NT2/D1 (cell line): ENCODE results near the gene TMEM14B.

Experiments
- DNase-seq: peaks from one replicate; pipeline ENCODE4 v3.0.0-alpha.2; 2011; ENCODE audit warnings: low read depth, low spot score
- H3K27me3 ChIP-seq: 2 replicates; pipeline ENCODE4 v1.6.0; 2011; ENCODE audit warnings: mild to moderate bottlenecking; ENCODE audit not compliant: insufficient read length, insufficient read depth
- H3K36me3 ChIP-seq: 2 replicates; pipeline ENCODE4 v1.6.1; 2011; ENCODE audit warnings: mild to moderate bottlenecking, low read length, mixed read lengths; ENCODE audit not compliant: insufficient read depth, insufficient read length
- H3K4me1 ChIP-seq: 2 replicates; pipeline ENCODE4 v1.5.1; 2011; ENCODE audit not compliant: insufficient read depth, insufficient read length
- H3K4me3 ChIP-seq: 2 replicates; pipeline ENCODE4 v1.5.1; 2011; ENCODE audit warnings: low read depth; ENCODE audit not compliant: insufficient read length
- H3K9ac ChIP-seq: 2 replicates; pipeline ENCODE4 v1.6.0; 2011; ENCODE audit warnings: low read depth; ENCODE audit not compliant: insufficient read length
- H3K9me3 ChIP-seq: 2 replicates; pipeline ENCODE4 v1.5.1; 2011; ENCODE audit warnings: mild to moderate bottlenecking, low read length; ENCODE audit not compliant: insufficient read depth
- SUZ12 ChIP-seq: IDR thresholded peaks from 2 replicates; pipeline ENCODE4 v1.6.1; 2011; ENCODE audit not compliant: insufficient read length, insufficient read depth; ENCODE audit errors: extremely low read depth
- YY1 ChIP-seq: IDR thresholded peaks from 2 replicates; pipeline ENCODE4 v1.6.1; 2011; ENCODE audit not compliant: insufficient read length, insufficient read depth
- ZNF274 ChIP-seq: IDR thresholded peaks from 2 replicates; pipeline ENCODE4 v1.6.1; 2011; ENCODE audit warnings: mild to moderate bottlenecking, low read depth, low read length

The TMEM14B gene

DNA sequence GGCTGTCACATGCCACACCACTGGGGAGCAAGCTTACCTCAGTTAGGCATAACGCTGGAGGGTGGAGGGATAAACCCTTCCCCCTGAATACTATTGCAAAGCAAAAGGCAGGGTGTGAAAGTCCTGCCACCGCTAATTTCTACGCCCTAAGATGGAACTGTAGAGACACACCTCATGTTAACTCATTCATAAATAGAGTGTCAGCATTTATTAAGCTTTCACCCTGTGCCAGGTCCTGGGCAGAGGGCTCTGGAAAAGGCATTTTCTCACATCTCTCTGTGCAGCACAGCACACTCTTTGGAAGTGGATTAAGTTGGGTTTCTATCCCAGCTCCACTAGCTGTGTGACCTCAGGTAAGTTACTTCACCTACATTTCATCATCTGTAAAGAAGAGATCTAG is 21.8 kb downstream of the TMEM14B start:
- no peak for TF ChIP-seq ZNF274
- no peak for TF ChIP-seq YY1
- no peak for TF ChIP-seq SUZ12
- peaks cover 26% of the 10 kb centered on the region for H3K36me3 ChIP-seq
- no peak for DNase-seq

DNA sequence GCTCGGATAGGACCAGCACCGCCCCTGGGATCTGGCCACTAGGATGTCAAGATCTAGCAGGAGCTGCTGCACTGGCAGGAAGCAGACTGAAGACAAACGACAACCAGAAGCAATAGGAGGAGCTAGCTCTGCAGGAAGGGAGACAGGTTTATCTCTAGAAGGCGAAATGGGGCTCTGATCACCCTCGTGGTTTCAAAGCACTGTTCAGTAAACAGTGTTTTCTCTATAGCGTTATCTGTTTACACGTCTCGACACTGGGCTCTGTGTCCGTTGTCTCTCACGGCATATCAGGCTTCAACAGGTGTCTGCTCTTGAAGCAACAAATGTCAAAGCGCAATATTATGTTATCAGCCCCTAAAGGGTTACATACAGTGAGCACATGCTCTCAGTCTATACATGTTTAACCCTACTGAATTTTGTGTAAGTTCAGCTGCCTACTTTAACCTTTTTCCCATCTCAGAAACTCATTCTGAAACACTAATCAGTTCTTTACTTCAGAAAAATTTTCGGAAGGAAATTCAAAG is 23.8 kb downstream of the TMEM14B start:
- H3K4me3 ChIP-seq = no peak overlapping the region
- no peak overlapping the region for H3K9ac ChIP-seq

More for the DNA sequence above, 21.8 kb downstream of the TMEM14B start:
- Histone ChIP-seq H3K9ac (no peak overlapping the region), H3K4me1 (no peaks in the 10 kb centered on the region), H3K4me3 (no peak overlapping the region), H3K9me3 (no peaks in the 10 kb centered on the region), H3K27me3 (no peaks in the 10 kb centered on the region)

DNA sequence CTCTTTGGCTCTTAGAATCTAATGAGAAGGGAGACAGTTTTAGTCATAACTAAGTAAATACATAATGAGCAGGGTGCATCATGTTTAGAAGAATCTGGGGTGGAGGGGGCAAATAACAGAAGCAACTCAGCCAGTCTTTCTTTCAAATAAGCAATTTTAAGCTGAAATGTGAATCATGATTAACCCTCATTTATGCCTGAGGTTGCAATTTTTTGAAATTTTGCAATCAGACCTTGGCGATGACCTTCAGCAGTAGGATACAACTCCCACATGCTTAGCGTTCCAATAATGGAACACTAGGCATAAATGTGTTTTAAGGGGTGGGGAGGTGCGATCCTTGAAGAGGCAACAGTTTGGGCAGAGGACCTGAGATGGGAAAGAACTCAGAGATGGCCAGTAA is 30.6 kb downstream of the TMEM14B start:
- Histone ChIP-seq H3K9me3 (no peaks in the 10 kb centered on the region), H3K36me3 (peaks cover 16% of the 10 kb centered on the region), H3K9ac (no peak overlapping the region), H3K4me3 (no peak overlapping the region), H3K27me3 (no peaks in the 10 kb centered on the region), H3K4me1 (no peaks in the 10 kb centered on the region)
- no peak for TF ChIP-seq YY1
- DNase-seq = no peak

More for the DNA sequence above, 23.8 kb downstream of the TMEM14B start:
- Histone ChIP-seq H3K36me3 (peaks cover 31% of the 10 kb centered on the region), H3K27me3 (no peaks in the 10 kb centered on the region), H3K9me3 (no peaks in the 10 kb centered on the region), H3K4me1 (no peaks in the 10 kb centered on the region)
- no peak for DNase-seq
- TF ChIP-seq SUZ12 (no peak), YY1 (no peak), ZNF274 (no peak)

DNA sequence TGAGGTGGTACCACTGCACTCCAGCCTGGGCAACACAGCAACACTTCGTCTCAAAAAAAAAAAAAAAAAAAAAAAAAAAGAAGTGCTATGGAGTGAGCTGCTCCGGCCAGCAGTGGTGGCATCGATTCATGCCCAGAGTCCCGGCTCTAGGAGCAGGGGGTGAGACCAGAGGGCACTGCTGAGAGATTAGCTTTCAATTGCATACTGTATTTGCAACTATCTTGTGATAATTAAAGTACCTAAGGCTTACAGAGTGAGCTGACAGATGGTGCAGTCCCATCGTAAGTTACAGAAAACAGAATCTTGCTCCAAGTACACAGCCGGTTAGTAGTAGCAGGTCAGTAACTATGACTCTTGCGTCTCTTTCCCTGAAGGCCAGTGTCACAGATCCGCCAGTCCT is 31.5 kb downstream of the TMEM14B start:
- no peak for DNase-seq
- Histone ChIP-seq H3K9ac (no peak overlapping the region), H3K27me3 (no peaks in the 10 kb centered on the region), H3K4me3 (no peak overlapping the region), H3K4me1 (no peaks in the 10 kb centered on the region), H3K9me3 (no peaks in the 10 kb centered on the region), H3K36me3 (peaks cover 16% of the 10 kb centered on the region)
- TF ChIP-seq YY1 (no peak), ZNF274 (no peak), SUZ12 (no peak)

DNA sequence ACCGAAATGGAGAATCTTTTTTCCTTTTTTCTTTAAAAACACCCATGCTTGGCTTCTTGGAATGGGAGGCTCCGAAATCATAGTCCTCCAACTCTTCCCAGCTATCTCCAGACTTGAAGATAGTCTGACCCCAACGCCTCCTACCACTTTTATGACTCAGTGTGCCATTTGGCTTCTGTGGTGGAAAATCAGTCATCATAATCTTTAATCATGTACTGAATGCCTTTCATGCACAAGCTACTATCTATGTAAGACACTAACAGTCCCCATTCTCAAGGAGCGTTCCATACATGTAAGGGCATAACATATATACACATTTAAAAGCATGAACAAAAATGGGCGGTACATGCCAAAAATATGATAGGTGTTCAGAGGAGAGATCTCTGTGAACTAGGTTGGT is 44.1 kb downstream of the TMEM14B start:
- no peaks in the 10 kb centered on the region for H3K9me3 ChIP-seq

DNA sequence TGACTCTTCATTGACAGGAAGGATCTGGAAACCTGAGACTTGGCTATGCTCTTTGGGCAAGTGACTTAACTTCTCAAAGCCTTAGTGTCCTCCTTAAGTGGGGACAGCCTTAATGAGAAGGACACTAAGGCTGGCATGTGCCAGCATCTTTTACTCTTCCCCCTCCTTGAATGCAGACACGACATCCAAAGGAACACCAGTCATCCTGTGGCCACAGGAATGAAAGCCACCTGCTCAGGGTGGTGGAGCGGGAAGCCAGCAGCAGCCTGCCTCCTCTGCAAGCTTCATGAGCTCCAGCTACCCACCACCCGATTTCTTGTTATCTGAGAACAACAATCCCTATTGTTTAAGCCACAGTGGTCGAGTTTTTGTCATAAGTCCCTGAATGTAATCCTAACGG is 44.5 kb downstream of the TMEM14B start:
- Histone ChIP-seq H3K4me1 (no peaks in the 10 kb centered on the region), H3K36me3 (peaks cover 8% of the 10 kb centered on the region), H3K27me3 (no peaks in the 10 kb centered on the region), H3K4me3 (no peak overlapping the region), H3K9me3 (no peaks in the 10 kb centered on the region), H3K9ac (no peak overlapping the region)
- TF ChIP-seq SUZ12 (no peak), YY1 (no peak), ZNF274 (no peak)
- DNase-seq = no peak

More for the DNA sequence above, 44.1 kb downstream of the TMEM14B start:
- Histone ChIP-seq H3K4me3 (no peak overlapping the region), H3K36me3 (peaks cover 8% of the 10 kb centered on the region), H3K9ac (no peak overlapping the region), H3K4me1 (no peaks in the 10 kb centered on the region), H3K27me3 (no peaks in the 10 kb centered on the region)
- TF ChIP-seq YY1 (no peak), ZNF274 (no peak)
- no peak for DNase-seq

DNA sequence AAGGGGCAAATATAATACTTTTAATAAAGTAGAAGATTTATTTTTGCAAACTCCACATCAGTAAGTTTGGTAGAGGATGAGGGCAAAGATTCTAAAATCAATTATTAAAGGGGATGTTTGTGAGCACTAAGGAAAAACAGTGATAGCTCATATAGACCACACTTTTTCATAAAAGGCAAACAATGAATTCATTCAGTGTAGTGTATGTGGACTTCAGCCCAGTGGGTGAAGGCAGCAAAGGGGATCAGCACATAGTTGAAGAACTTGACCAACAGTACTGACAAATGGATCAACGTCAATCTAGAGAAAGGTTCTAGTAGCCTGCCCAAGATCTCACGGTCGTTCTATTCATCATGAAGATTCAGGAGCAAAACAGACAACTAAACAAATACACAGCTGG is 45.4 kb downstream of the TMEM14B start:
- no peak for DNase-seq

DNA sequence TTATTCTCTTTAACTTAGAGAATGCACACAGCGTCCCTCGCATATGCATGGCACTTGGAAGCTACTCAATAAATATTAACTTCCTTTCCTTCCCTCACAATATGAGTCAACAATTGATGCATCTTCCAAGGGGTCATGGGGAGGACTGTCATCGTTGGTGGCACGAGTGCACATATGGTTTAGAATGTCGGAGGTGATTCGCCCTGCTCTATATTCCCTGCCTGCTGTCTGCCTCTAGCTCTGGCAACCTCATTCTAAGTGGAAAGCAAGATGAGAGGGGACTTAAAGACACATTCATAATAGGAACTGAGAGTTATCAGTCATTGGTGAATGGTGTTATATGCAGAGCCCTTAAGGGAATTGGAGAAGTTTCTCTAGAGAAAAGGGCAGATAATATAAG is 46.1 kb downstream of the TMEM14B start:
- TF ChIP-seq ZNF274 = no peak
- no peak for TF ChIP-seq YY1
- no peak for TF ChIP-seq SUZ12
- no peak overlapping the region for H3K9ac ChIP-seq
- H3K4me3 ChIP-seq = no peak overlapping the region
- peaks cover 8% of the 10 kb centered on the region for H3K36me3 ChIP-seq
- DNase-seq = no peak
- no peaks in the 10 kb centered on the region for H3K27me3 ChIP-seq
- no peaks in the 10 kb centered on the region for H3K9me3 ChIP-seq
- H3K4me1 ChIP-seq = no peaks in the 10 kb centered on the region

More for the DNA sequence above, 45.4 kb downstream of the TMEM14B start:
- H3K9me3 ChIP-seq = no peaks in the 10 kb centered on the region
- no peaks in the 10 kb centered on the region for H3K4me1 ChIP-seq
- H3K9ac ChIP-seq = no peak overlapping the region
- peaks cover 8% of the 10 kb centered on the region for H3K36me3 ChIP-seq
- no peak overlapping the region for H3K4me3 ChIP-seq
- H3K27me3 ChIP-seq = no peaks in the 10 kb centered on the region
- no peak for TF ChIP-seq ZNF274
- TF ChIP-seq YY1 = no peak
- no peak for TF ChIP-seq SUZ12
